Measurements from ENCODE around the gene C9orf72.
"Not testable (repeated sequence)": the region's sequence is repeated elsewhere in the genome, so short reads cannot be mapped to it uniquely, and the experiment has no call there.

Gene C9orf72, protein sequence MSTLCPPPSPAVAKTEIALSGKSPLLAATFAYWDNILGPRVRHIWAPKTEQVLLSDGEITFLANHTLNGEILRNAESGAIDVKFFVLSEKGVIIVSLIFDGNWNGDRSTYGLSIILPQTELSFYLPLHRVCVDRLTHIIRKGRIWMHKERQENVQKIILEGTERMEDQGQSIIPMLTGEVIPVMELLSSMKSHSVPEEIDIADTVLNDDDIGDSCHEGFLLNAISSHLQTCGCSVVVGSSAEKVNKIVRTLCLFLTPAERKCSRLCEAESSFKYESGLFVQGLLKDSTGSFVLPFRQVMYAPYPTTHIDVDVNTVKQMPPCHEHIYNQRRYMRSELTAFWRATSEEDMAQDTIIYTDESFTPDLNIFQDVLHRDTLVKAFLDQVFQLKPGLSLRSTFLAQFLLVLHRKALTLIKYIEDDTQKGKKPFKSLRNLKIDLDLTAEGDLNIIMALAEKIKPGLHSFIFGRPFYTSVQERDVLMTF

DNA sequence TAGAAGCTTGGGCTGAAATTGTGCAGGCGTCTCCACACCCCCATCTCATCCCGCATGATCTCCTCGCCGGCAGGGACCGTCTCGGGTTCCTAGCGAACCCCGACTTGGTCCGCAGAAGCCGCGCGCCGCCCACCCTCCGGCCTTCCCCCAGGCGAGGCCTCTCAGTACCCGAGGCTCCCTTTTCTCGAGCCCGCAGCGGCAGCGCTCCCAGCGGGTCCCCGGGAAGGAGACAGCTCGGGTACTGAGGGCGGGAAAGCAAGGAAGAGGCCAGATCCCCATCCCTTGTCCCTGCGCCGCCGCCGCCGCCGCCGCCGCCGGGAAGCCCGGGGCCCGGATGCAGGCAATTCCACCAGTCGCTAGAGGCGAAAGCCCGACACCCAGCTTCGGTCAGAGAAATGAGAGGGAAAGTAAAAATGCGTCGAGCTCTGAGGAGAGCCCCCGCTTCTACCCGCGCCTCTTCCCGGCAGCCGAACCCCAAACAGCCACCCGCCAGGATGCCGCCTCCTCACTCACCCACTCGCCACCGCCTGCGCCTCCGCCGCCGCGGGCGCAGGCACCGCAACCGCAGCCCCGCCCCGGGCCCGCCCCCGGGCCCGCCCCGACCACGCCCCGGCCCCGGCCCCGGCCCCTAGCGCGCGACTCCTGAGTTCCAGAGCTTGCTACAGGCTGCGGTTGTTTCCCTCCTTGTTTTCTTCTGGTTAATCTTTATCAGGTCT, at the start of gene C9orf72:
C9orf72 (minus strand) TSS at position 564 of the 716 bp plus-strand sequence. CDS start 6,361 bp downstream, outside the sequence.
- peak; percentile 72 for DNase-seq

DNA sequence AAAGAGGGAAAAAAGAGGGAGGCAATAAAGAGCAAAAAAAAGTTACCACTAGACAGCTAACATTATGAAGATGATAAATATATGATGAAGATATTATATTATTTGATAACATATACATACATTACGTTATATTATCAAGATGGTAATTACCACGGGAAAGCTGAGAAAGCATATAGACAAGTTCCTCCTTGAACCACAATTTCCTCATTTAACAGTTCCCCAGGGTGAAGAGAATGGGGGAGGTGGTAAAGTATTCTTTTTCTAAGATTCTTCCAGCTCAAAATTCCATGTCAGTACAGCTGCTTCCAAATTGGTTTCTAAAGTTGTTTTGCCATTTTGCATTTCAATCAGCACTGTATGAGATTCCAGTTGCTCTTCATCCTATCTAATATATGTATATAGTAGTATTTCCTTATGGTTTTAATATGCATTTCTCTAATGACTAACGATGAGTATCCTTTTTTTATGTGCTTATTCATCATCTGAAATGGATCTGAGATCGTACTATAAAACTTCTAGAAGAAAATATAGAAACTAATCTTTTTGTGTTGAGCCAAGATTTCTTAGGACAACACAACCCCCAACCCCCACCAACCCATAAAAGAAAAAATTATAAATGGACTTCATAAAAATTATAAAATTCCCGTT, 49.5 kb upstream of the C9orf72 start:
- no peak for DNase-seq

DNA sequence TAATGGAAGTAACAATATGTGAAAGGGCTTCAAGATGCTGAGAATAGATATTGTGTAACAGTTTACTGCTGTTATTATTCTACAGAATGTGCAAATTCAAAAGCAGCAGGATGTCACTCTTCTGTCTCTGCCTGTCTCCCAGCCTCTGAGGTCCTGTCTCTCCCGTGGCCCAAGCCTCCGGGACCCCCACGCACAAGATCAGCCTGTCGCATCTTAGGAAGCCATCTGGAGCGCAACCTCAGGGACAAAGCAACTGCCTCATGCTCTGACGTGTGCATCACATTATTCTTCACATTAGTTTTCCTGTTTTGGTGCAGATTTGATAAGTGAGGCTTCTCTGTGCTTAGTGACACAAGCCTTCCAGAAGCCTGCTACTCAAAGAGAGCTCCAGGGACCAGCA, 46.5 kb upstream of the C9orf72 start:
- DNase-seq, result no peak

DNA sequence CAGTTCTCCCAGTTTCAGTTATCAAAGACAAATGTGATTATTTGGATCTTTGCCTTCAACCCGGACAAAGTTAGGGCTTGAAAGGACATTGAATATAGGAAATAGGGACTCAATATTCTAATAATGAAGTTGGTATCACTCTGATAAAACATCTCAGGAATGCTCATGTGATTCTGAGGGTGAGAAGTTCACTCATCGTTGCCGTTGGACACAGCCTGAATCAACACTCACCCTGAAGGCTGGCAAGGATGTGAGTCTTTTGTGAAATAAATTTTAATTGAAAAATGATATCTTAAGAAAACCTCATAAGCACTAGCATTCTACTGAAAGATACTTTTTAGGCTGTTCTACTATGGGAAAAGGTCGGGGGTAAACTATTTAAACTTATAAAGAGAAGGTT, 44.8 kb upstream of the C9orf72 start:
- DNase-seq, result no peak

DNA sequence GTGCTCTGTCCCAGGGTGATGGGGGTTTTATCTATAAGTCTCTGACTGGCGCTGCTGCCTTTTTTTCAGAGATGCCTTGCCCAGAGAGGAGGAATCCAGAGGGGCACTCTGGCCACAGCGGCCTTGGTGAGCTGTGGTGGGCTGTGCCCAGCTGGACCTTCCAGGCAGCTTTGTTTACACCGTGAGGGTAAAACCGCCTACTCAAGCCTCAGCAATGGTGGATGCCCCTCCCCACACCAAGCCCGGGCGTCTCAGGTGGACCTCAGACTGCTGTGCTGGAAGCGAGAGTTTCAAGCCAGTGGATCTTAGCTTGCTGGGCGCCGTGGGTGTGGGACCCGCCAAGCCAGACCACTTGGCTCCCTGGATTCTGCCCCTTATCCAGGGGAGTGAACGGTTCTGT, 41.3 kb upstream of the C9orf72 start:
- DNase-seq, result no peak

DNA sequence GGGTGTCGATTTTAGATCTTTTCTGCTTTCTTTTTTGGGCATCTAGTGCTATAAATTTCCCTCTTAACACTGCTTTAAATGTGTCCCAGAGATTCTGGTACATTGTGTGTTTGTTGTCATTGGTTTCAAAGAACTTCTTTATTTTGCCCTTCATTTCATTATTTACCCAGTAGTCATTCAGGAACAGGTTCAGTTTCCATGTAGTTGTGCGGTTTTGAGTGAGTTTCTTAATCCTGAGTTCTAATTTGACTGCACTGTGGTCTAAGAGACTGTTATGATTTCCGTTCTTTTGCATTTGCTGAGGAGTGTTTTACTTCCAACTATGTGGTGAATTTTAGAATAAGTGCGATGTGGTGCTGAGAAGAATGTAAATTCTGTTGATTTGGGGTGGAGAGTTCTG, 38.8 kb upstream of the C9orf72 start:
- DNase-seq, result not testable (repeated sequence)

DNA sequence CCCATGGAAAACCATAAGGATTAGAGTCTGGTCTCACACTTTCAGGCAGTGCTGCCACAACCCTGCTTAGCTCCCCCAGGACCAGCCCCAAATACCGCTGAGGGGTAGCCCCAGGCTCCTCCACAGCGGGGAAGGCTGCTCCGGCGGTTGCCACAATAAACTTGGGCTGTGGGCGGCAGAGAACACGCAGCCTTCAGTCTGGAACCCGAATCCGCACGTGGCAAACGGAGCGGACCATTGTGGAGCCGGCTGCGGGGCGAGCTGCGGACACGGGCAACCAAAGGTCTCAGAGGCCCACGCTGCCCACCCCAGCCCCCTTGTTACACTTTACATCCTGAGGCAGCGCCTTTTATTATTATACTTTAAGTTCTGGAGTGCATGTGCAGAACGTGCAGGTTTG, 37.3 kb upstream of the C9orf72 start:
- no peak for DNase-seq

DNA sequence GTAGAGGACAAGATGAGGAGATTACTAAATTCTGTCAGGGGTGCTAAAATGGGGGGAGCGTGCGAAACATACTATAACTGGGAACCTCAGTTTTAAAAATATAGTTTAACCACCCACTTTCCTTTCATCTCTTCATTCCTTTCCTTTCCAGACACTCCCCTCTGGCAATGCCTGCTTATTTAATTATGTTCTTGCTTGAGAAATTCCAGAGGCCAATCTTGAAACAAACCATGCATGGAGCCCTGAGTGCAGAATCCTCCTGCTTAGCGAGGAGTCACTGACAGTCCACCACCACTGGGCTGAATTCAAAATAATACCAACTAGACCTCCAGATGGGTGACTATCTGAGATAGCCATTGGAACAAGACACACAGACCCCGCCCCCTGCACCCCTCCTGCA, 29.7 kb upstream of the C9orf72 start:
- no peak for DNase-seq

DNA sequence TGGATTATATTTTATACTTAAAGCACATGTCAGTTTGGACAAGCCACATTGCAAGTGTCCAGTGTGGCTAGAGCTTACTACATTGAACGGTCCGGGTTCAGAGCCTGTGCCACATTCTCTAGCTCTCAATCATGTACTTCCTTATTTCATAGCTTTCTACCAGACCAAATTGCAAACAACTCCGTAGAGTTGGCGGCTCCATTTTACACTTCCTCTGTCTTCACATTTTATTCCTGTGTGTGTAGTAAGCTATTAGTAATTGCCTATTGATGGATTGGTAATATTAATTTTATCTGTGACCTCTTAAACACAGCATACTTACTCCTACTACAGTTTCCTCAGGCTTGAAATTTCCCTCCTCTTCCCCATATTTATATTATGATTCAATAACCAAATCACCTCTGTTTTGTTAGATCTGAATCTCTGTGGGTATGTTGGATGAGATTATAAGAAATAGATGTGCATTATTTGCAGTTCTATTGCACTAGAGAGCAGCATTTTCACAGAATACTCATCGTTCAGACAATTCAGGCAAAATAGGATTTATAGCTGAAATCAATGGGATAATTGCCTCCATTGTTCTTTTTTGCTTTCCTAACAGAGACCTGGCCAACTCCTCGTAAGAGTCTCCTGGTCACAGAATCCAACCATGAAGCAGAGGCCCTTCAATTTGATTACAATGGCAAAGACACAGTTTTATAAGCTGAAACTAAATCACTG, 29.0 kb upstream of the C9orf72 start:
- DNase-seq, result no peak

DNA sequence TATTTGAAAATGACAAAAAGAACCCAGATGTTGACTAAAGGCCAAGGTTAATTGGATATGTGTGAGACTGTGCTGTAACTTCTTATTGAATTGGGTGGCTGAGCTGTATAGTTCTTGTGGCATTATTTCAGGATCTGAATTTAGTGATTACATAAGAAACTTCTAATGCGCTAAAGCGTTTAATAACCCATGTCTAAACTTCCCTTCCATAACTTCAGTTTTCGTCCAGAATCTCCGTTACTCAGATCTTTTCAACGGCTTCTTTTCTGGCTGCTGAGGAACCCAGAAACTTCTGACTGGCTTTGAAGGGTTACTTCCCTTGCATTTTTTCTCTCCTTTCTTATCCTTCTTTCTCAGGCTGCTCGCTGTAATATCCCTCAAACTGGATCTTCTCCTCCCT, 28.1 kb upstream of the C9orf72 start:
- no peak for DNase-seq

DNA sequence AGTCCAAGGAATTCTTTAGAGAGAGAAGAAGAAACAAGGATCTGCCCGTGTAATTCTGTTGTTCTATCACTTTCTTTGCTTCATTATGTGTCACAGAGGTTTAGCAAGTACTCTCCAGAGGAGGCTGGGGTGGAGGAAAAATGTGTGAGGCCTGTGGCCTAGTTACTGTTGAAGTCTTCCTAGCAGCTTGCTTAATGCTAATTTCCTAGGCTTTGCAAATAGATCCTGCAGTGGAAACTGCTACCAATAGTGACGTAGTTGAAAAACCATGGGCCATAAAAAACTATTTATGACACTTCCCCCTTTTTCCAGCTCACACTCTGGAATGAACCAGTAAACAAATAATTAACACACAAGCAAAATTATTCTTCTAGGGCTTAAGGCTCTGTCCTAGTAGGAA, 27.0 kb upstream of the C9orf72 start:
- DNase-seq, result no peak

DNA sequence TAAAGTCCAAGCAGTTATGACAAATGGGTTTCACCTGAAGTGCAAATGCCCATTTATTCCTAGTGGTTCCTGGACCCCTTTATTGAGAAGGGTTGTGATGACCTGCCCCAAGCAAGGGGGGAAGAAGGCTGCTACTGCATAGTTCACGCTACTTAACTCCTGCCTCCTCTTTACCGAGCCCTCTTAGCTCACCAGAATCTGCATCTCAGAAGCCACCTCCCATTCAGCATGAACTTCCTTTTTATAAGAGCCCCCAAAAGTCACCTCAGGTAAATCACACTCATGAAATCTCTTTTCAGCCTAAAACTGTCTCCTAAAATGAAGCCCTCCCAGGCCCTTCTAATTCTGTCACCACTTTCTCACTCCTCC, 26.6 kb upstream of the C9orf72 start:
- DNase-seq, result no peak

DNA sequence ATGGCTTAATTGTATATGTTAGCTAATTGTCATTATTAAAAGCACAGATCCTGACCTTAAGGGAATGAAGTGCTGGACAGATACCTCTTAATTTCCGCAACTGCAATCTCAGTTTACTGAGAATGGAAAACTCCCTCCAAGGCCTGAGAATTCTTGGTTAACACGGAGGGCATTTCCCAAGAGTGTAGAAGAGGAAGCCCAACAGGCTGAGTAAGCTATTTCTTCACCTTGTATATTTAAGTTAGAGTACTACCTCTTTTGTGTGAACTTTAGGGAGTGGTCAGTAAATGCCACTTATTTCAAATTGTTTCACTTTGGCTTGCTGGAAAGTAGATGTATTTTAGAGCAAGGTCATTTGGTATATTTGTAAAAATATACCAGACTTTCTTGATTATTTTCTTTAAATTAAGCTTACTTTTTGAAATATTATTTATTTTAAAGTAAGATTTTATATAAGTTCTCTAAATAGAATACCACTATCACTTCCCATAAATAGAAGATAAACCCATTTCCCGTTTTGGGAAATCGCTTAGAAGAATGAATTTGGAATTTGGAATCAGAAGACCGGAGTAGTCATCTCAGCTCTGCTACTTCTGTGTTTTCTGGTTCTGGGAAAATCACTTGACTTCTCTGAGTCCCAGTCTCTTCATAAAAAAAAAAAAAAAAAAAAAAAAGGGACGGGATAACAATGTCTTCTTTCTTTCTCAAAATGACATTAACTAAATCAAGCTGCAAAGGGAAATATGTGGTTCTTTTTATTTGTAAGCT, 26.0 kb upstream of the C9orf72 start:
- DNase-seq, result no peak

DNA sequence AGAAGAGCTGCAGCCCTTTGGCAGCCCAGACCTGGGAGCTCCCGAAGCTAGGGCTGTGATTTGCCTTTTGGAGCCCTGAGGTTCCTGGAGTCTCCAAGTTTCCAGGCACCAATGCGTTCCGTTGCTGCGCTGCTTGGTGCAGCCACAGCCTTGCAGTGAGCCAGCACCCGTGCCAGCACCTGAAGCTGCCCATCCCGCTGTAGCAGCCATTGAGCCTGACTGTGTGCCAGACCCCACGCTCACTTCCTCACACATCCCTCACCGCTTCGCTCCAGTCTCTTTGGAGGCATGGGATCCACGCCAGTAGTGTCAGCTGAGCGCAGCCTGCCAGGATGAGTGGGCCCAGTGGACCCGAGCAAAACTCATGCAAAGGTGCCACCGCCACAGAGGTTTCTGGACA, 22.5 kb upstream of the C9orf72 start:
- no peak for DNase-seq

DNA sequence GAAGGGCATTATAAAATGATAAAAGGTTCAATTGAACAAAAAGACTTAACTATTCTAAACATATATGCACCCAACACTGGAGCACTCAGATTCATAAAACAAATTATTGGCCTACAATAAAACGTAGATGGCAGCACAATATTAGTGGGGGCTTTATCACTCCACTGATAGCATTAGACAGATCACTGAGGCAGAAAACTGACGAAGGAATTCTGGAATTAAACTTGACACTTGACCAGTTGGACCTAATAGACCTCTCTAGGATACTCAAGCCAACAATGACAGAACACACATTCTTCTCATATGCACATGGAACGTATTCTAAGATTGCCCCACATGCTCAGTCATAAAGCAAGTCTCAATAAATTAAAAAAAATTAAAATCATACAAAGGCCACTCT, 18.4 kb upstream of the C9orf72 start:
- DNase-seq, result no peak

DNA sequence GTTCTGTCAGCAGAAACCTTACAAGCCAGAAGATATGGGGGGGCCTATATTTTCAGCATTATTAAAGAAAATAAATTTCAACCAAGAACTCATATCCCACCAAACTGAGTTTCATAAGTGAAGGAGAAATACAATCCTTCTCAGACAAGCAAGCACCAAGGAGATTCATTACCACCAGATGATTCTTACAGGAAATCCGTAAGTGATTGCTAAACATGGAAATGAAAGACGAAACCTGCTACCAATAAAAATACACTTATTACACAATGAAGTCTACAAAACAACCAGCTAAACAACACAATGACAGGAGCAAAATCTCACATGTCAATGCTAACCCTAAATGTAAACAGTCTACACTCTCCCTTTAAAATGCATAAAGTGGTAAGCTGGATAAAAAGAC, 17.8 kb upstream of the C9orf72 start:
- DNase-seq, result no peak

DNA sequence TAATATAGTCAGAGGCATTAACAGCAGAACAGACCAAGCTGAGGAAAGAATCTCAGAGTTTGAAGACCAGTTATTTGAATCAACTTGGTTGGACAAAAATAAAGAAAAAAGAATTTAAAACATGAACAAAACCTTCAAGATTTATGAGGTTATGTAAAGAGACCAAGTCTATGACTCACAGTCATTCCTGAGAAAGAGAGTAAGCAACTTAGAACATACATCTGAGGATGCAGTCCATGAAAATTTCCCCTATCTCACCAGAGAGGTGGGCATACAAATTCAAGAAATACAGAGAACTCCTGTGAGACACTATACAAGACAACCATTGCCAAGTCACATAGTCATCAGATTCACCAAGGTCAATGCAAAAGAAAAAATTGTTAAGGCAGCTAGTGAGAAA, 17.4 kb upstream of the C9orf72 start:
- DNase-seq, result no peak

DNA sequence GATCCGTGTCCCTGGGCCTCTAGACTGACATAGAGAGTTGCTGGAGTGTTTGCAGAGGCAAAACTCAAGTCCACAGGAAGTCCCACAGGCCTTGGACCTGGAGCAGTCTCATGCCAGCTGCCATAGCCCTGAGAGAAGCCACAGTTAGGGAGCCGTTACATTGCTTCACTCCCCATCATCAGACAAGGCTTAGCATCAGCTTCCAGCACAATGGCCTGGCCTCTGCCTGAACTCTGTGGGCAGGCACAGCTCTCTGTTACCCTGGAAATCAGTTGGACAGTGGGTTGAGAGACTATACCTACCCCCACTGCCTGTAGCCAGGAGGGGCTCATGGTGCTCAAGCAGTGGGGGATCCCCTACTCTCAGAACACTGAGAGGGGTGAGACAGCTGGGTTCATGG, 16.2 kb upstream of the C9orf72 start:
- DNase-seq, result no peak

DNA sequence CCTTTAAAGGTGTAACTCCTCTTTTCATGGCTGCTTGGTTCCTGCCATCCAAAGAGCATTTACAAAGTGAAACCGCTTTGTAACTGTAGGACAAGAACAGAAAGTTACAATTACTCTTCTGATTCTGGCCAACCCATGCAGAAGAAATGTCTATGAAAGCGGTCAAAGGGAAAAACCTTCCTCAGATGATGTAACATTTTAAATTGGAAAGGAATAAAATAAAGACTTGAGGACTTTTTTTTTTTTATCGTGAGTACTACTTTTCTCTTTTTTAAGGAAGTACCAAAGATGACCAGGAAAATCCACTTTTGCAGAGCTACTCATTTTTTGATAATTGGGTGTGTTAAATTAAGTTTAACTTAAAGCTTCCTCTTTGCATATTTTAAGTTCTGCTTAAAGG, 13.0 kb upstream of the C9orf72 start:
- DNase-seq, result no peak

DNA sequence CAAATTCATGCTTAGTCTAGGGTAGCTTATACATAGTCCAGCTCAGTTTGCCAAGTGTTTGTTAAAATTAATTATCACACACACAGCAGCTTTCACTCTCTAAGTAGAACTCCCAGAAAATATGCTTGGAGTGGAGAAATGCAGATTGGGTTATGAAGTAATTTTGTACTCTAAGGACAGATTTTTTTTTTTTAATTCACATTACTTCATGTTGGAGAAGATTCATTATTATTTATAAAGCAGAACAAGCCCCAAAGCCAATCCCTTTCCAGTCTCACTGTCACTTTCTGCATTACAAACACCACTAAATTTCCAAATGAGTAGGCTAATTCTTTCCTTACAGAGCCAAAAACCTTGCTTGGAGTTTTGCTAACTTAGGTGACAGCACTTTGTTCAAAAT, 11.7 kb upstream of the C9orf72 start:
- DNase-seq, result no peak

DNA sequence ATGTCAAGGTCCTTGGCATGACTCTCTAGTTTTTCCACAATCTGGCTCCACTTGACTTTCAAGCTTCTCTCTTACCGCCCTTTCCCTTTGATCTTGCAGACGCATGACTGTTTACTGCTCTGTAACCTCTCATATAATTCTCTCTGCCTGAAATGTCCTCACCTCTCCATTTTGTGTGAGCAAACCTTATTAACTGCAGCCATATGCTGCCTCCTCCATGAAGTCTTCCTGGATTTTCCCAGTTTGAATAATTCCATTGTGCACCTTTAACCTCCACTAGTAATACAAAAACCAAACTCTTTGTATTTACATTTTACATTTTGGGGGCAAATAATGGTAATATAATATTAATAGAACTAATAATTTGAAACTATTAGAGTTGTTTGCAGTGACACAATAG, 9.5 kb upstream of the C9orf72 start:
- no peak for DNase-seq

DNA sequence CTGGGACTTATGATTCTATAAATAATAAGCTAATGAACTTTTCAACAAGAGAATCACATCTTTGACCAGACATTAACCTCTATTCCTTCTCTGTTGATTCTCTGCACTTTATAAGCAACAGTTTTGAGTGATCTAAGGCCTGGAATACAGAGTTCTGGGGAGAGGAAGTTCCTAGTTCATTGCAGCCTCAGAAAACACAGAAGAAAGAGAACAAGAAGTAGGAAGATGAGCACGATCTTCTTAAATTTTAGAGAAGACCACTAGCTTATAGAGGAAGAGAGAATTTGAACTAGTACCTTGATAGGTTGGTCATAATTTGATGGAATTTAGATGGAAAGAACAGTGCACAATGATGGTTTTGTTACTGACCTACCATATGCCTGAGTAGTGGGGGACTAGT, 8.5 kb upstream of the C9orf72 start:
- no peak for DNase-seq
